Amniotic stem cell (primary cell): ENCODE measurements around the gene GRIN2C.

ENCODE experiments used
- DNase-seq: peaks from one replicate; lab custom pipeline; 2025; lab: John Stamatoyannopoulos, UW

The GRIN2C gene

DNA sequence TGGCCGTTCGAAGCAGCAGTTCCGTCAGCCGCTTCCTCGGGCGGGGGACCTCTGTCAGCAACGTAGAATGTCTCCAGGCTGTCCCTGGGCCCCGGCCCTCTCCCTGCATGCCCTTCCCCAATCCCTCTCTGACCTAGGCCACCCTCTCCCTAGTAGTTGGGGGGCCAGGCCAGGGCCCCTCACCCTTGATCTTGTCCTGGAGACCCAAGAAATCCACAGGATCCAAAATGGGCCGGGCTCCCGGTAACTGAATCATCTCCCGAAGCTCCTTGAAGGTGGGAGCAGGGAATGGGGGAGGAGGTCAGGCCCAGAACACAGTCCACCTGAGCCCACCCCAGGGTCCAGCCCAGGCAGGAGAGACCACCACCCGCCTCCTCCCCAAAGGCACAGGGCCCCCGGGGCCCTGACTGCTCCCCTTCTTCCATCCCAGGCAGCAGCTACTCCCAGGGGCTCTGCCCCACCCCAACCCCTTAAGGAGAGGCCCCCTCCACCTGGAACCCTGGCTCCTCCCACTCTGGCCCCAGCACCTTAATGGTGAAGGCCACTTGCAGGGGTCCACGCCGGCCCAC lies 4.7 kb upstream of the GRIN2C start:
- DNase-seq: no peak

DNA sequence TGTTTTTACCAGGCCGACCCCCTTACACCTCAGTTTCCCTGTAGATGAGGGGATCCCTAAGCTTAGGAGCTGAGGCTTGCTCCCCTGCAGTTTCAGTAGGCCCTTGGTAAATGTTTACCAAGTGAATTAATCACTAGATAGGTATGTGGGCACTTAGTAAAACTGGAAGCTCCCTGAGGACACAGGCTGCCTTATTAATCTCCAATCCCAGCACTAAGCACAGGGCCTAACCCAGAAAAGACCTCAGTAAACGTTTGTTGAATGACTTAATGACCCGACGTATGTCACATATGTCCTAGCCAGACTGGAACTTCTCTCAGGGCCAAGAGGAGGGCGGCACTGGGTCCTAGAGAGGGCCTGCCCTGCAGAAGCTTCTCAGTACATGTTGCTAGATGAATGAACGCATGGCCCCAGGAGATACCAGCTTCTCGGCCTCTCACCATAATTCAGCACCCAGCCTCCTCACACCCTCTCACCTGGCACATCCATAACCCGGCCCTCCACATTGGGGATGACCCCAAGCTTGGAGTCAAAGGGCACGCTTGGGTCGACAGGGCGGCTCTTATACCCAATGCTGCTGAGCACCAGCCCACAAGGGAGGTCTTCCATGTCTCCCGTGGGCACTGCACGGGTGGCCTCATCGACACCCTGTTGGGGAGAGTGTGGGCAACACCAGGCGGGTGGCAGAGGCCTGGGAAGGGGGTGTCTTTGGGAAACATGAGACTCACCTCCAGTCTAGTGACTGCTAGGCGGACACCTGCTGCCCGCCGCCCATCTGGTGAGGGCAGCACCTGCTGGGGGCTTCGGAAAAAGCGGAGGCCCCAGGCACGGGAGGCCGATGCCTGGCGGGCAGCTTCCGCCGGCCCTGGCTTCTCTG lies 4.0 kb upstream of the GRIN2C start:
- DNase-seq: no peak

- no peak for DNase-seq
Measured at GRCh38 chr17:74862919-74863318, 3.2 kb upstream of the GRIN2C start.

- DNase-seq: no peak
Measured at GRCh38 chr17:74862108-74862901, 2.6 kb upstream of the GRIN2C start.

DNA sequence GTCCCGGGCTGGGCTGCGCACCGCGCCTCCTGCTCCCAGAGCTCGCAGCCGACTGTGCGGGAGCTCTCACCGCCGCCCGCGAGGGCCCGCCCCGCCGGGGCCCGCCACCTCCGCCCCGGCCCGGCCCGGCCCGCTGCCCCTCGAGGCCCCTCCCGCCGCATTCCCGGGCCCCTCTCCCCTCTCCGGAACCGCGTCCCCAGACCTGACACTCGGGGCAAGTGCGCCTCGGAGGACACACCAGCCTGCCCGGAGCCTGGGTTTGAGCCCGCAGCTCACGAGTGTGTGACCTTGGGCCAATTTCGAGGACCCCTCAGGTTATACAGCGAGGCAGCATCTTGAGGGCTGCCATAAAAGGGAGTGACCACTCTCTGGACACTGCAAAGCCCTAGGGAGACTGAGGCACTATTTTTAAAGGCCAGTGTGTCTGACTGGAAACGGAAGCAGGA lies 2.0 kb upstream of the GRIN2C start:
- no peak for DNase-seq

- no peak for DNase-seq
Measured at GRCh38 chr17:74860872-74861661, 1.4 kb upstream of the GRIN2C start.

GRCh38 chr17:74860229-74860871 lies 665 bp upstream of the GRIN2C start:
- DNase-seq: no peak

- no peak for DNase-seq
Measured at GRCh38 chr17:74858672-74859458, 820 bp downstream of the GRIN2C start.

GRCh38 chr17:74857191-74857590 lies 2.5 kb downstream of the GRIN2C start:
- DNase-seq: no peak

DNA sequence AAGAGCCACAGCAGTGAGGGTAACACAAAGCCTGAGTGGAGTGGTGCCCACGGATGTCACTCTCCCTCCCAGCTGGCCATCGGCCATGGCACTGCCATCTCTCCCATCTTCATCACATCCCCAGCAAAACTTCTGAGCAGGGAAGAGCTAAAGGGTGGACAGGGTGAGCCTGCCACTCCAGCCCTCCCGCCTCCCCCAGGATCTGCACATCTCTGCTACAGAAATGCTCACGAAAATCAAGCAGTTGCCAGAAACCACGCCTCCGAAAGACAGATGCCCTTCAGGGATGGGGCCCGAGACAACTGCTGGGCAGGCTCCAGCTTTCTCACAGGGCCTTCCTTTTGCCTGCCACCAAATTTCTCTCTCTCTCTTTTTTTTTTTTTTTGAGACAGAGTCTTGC lies 3.6 kb downstream of the GRIN2C start:
- no peak for DNase-seq

GRCh38 chr17:74855323-74855722 lies 4.4 kb downstream of the GRIN2C start:
- no peak for DNase-seq

GRCh38 chr17:74854792-74855191 lies 4.9 kb downstream of the GRIN2C start:
- DNase-seq: no peak

GRCh38 chr17:74853669-74854068 lies 6.0 kb downstream of the GRIN2C start:
- no peak for DNase-seq

GRCh38 chr17:74853048-74853397 lies 6.7 kb downstream of the GRIN2C start:
- no peak for DNase-seq

DNA sequence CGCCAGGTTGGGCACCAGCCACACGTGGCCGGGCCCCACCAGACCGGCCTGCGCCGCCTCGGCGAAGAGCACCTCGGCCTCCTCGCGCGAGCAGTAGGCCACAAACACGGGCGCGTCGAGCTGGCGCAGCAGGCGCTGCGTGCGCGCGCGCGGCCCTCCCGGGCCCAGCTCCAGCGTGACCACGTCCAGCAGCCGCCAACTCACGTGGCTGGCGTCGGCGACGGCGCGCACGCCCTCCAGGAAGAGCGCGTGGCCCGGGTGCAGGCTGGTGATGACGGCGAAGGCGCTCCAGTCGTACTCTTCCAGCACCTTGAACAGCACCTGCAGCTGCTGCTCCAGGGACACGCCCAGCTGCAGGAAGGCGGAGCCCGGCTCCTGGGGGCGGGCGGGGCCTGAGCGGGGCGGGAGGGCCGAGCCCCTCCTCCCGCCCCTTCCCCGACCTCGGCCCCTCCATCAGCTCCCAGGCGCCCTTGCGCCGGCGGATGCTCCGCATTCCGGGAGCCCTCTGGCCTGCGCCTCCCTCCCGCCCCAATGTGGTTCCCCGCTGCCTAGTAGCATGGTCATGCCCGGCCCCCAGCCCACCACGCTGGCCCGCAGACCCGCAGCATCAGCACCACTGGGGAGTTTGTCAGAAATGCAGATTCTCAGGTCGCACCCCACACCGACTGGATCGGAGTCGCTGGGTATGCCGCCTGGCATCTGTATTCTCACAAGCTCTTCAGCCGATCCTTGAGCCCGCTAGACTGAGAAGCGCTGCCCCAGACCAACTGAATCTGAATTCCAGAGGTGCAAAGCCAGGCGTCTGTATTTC lies 7.2 kb downstream of the GRIN2C start:
- no peak for DNase-seq

- no peak for DNase-seq
Measured at GRCh38 chr17:74851612-74852236, 8.0 kb downstream of the GRIN2C start.

GRCh38 chr17:74850914-74851313 lies 8.8 kb downstream of the GRIN2C start:
- DNase-seq: no peak

GRCh38 chr17:74850310-74850709 lies 9.4 kb downstream of the GRIN2C start:
- DNase-seq: no peak

DNA sequence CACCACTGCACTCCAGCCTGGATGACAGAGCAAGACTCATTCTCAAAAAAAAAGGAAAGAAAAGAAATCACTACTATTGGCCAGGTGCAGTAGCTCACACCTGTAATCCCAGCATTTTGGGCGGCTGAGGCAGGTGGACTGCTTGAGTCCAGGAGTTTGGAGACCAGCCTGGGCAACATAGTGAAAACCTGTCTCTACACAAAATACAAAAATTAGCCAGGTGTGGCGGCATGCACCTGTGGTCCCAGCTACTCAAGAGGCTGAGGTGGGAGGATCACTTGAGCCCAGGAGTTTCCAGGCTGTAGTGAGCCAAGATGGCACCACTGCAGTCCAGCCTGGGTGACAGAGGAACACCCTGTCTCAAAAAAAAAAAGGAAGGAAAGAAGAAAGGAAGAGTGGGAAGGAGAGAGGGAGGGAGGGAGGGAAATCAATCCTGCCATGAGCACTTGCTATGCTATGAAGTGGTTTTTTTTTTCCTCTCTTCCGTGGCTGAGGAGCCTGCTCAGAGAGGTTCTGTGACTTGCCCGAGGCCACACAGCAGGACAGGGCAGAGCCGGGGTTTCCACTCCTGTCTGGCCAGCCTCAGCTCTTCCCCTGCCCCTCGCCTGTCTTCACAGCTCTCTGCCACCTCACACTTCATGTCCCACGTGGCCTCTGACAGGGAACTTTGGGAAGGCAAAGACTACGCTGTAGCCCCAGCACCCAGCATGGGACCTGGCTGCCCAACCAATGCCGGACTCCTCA lies 10.9 kb downstream of the GRIN2C start:
- DNase-seq: no peak
